ENCODE measurements around the gene ADARB1. TPM values are rescaled to one million over a fixed set of nuclear protein-coding genes. Genes with fewer than 3 reads are reported as not detected.

The ADARB1 gene
- polyA plus RNA-seq, 1 donor (not counting 4 experiments of a cell fraction or from before 2014, with no cell fraction given) = 13.0 TPM

DNA sequence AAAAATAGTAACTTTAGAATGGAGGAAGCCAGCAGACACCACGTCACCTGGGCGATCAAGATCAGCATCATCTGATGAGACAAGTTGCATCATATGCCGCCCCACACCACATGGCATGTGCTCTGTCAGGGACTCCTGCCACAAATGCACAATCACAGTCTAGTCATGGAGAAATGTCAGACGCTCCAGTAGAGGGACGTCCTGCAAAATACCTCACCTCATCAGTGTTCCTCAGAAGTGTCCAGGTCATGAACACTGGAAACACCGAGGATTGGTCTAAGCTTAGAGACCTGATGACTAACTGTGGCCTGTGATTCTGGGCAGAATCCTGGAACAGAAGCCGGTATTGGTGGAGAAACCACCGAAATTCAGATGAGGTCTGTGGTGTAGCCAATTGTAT is 14.3 kb downstream of the ADARB1 start:
- no peaks in the 10 kb centered on the region for H3K9me1 ChIP-seq (ENCODE audit: control insufficient read depth, extremely low read depth, insufficient read depth, low read length)
- no peaks in the 10 kb centered on the region for H3K27me3 ChIP-seq (ENCODE audit: control insufficient read depth, extremely low read depth, insufficient read depth, low read length)
- no peak for DNase-seq (ENCODE audit: low read depth, low spot score)
- H2AFZ ChIP-seq (ENCODE audit: control insufficient read depth, low read length) = no peak overlapping the region
- H3K79me2 ChIP-seq (ENCODE audit: control insufficient read depth, insufficient read depth, low read length) = peaks cover 46% of the 10 kb centered on the region
- H3K9me3 ChIP-seq (ENCODE audit: control insufficient read depth, low read depth, low read length) = no peaks in the 10 kb centered on the region
- H3K4me1 ChIP-seq (ENCODE audit: control insufficient read depth, extremely low read depth, insufficient read depth, low read length) = peaks cover 12% of the 10 kb centered on the region
- peaks cover 3% of the 10 kb centered on the region in 2 experiments for H3K36me3 ChIP-seq (ENCODE audit: control insufficient read depth in 2 of 2, extremely low read depth in 1 of 2, insufficient read depth in 2 of 2, low read length in 2 of 2)
- TF ChIP-seq, protein P1, sequence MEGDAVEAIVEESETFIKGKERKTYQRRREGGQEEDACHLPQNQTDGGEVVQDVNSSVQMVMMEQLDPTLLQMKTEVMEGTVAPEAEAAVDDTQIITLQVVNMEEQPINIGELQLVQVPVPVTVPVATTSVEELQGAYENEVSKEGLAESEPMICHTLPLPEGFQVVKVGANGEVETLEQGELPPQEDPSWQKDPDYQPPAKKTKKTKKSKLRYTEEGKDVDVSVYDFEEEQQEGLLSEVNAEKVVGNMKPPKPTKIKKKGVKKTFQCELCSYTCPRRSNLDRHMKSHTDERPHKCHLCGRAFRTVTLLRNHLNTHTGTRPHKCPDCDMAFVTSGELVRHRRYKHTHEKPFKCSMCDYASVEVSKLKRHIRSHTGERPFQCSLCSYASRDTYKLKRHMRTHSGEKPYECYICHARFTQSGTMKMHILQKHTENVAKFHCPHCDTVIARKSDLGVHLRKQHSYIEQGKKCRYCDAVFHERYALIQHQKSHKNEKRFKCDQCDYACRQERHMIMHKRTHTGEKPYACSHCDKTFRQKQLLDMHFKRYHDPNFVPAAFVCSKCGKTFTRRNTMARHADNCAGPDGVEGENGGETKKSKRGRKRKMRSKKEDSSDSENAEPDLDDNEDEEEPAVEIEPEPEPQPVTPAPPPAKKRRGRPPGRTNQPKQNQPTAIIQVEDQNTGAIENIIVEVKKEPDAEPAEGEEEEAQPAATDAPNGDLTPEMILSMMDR (optimal IDR thresholded peaks at IDR 0.05 in 1 of 3, IDR thresholded peaks at IDR 0.05 in 1 of 3, conservative IDR thresholded peaks at IDR 0.05 in 1 of 3; ENCODE audit: extremely low read depth in 1 of 3, insufficient read depth in 2 of 3, low read length in 3 of 3) = no peak
- TF ChIP-seq EZH2 (IDR thresholded peaks at IDR 0.05; ENCODE audit: low read length) = no peak
- H4K20me1 ChIP-seq (ENCODE audit: control insufficient read depth, extremely low read depth, insufficient read depth, low read length) = peaks cover 2% of the 10 kb centered on the region
- no peak overlapping the region for H3K4me3 ChIP-seq (ENCODE audit: control insufficient read depth in 2 of 3, extremely low read depth in 1 of 3, insufficient read depth in 2 of 3, low read depth in 1 of 3, low read length in 3 of 3)
- H3K9ac ChIP-seq (ENCODE audit: control insufficient read depth, extremely low read depth, insufficient read depth, low read length) = no peak overlapping the region
- H3K27ac ChIP-seq (ENCODE audit: control insufficient read depth, insufficient read depth, low read length) = no peak overlapping the region
- H3K4me2 ChIP-seq (ENCODE audit: control insufficient read depth, extremely low read depth, insufficient read depth, low read depth, low read length) = no peak overlapping the region
- no peak for FAIRE-seq
- dilution Hi-C loops (cut with MboI; ENCODE audit: extremely low pct_ligation_motif_present, low sequenced_read_pairs) = no loop called here

DNA sequence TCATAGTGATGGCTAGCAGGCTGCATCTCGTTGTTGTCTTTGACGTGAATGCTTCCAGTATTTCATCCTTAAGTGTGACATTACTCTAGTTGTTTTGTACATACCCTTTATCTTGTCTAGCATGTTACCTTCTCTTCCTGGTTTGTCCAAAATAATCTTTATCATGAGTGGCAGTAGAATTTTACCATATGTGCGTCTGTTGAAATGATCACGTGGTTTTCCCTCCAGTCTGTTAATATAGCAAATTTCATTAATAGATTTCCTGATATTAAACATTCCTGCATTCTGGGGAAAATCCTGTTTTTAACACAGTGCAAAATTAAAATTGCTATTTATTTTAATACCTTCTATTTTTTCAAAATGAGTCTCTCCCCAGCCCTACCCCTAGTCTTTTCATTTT is 15.6 kb downstream of the ADARB1 start:
- Histone ChIP-seq H3K4me3 (ENCODE audit: control insufficient read depth in 2 of 3, extremely low read depth in 1 of 3, insufficient read depth in 2 of 3, low read depth in 1 of 3, low read length in 3 of 3) (no peak overlapping the region), H3K27ac (ENCODE audit: control insufficient read depth, insufficient read depth, low read length) (no peak overlapping the region), H2AFZ (ENCODE audit: control insufficient read depth, low read length) (no peak overlapping the region), H4K20me1 (ENCODE audit: control insufficient read depth, extremely low read depth, insufficient read depth, low read length) (peaks cover 2% of the 10 kb centered on the region), H3K4me2 (ENCODE audit: control insufficient read depth, extremely low read depth, insufficient read depth, low read depth, low read length) (no peak overlapping the region), H3K9me1 (ENCODE audit: control insufficient read depth, extremely low read depth, insufficient read depth, low read length) (no peaks in the 10 kb centered on the region), H3K79me2 (ENCODE audit: control insufficient read depth, insufficient read depth, low read length) (peaks cover 42% of the 10 kb centered on the region), H3K36me3 (ENCODE audit: control insufficient read depth in 2 of 2, extremely low read depth in 1 of 2, insufficient read depth in 2 of 2, low read length in 2 of 2) (peaks cover 1 to 3% of the 10 kb centered on the region in 2 experiments), H3K9me3 (ENCODE audit: control insufficient read depth, low read depth, low read length) (no peaks in the 10 kb centered on the region), H3K27me3 (ENCODE audit: control insufficient read depth, extremely low read depth, insufficient read depth, low read length) (no peaks in the 10 kb centered on the region), H3K9ac (ENCODE audit: control insufficient read depth, extremely low read depth, insufficient read depth, low read length) (no peak overlapping the region), H3K4me1 (ENCODE audit: control insufficient read depth, extremely low read depth, insufficient read depth, low read length) (peaks cover 12% of the 10 kb centered on the region)
- dilution Hi-C loops (cut with MboI; ENCODE audit: extremely low pct_ligation_motif_present, low sequenced_read_pairs) = no loop called here
- no peak for FAIRE-seq
- no peak for DNase-seq (ENCODE audit: low read depth, low spot score)
- TF ChIP-seq EZH2 (IDR thresholded peaks at IDR 0.05; ENCODE audit: low read length) = no peak
- TF ChIP-seq, protein P1 (optimal IDR thresholded peaks at IDR 0.05 in 1 of 3, IDR thresholded peaks at IDR 0.05 in 1 of 3, conservative IDR thresholded peaks at IDR 0.05 in 1 of 3; ENCODE audit: extremely low read depth in 1 of 3, insufficient read depth in 2 of 3, low read length in 3 of 3) = no peak
